HG02759 (cell line): ENCODE results near the gene PIGU.

Experiments
- ATAC-seq: cut with Tn5 transposase; IDR thresholded peaks from one replicate; pipeline ENCODE4 v1.9.1; 2021; ENCODE audit warnings: mild to moderate bottlenecking, moderate library complexity; ENCODE audit not compliant: unreplicated experiment

PIGU gene

DNA sequence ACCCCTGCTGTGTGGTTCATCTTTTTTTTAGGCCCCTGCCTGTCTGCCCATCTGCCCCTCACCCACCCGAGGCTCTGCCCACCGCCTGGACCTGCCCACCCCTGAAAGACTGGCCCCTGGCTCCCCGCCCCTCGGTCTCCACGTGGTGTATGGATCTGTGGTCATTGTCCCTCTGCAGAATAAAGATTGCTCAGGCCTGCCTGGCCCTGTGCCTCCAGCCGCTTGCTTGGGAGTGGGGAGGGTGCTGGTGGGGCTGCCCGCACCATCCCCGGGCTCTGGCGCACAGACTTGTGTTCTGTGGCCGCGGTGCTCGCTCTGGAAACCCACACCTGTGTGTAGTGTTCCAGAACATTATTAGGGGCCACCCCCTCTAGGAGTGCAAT, 116.8 kb downstream of the PIGU start:
- no peak for ATAC-seq

DNA sequence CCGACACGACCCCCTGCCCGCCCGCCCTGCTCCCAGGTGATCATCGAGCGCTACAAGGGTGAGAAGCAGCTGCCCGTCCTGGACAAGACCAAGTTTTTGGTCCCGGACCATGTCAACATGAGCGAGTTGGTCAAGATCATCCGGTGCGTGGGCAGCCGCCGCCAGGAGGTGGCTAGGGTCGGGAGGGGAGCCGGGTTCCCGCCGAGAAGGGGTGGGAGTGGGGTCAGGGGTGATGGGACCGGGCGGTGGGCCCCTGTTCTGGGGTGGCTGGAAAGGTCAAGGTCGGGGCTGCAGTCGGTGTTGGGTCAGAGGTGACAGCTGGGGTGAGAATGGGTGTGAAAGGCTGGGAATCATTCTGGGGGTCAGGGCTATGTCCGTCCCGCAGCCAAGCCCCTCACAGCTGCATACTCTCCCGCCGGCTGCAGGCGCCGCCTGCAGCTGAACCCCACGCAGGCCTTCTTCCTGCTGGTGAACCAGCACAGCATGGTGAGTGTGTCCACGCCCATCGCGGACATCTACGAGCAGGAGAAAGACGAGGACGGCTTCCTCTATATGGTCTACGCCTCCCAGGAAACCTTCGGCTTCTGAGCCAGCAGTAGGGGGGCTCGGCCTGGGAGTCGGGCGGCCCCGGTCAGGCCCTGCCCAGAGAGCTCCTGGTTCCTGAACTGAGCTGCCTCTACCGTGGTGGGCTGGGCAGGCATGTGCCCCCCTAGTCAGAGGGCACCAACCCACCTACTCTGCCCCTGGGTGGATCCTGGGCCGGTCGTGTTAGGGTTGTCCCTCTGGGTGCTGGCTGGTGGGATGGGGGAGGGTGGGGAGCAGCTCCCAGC, 117.4 kb downstream of the PIGU start:
- ATAC-seq: no peak

DNA sequence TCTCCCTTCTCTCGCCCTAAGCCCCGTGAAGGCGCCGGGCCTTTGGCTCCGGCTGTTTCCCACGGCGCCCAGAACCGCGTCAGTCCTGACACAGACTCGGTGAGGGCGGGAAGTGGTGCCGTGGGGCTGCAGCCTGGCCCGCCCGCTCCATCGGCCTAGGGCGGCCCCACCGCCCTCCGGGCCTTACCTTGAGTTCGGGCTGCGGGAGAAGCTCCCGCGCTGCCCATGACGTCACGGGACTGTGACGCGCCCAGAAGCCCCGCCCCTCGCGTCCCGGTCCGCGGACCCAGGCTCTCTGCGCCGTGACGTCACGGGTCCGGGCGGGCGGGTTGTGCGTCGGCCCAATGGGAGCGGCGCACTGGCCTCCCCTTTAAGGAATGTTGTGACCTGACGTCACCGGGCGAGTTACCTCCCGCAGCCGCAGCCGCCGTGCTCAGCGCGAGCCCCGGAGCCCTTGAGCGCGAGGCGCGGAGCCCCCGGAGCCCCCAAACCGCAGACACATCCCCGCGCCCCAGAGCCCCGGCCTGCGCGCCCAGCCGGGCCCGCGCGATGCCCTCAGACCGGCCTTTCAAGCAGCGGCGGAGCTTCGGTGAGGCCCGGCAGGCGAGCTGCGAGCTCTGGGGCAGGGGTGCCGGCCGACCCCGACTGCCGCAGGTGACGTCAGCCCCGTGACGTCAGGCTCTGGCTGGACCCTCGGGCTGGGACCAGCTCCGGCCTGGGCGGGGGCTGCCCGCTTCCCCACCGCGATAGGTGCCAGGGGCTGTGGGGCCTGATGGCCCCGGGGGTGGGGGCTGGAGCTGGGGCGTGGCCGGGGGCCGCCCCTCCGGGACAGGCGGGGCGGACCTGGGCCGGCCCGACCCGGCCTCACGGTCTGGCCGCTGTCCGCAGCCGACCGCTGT, 118.3 kb downstream of the PIGU start, which contains the start of gene MAP1LC3A:
Gene MAP1LC3A (plus strand): TSS at position 399 of the 899 bp plus-strand sequence. CDS start 151 bp downstream, at position 550.
- ATAC-seq: peak; percentile 74

DNA sequence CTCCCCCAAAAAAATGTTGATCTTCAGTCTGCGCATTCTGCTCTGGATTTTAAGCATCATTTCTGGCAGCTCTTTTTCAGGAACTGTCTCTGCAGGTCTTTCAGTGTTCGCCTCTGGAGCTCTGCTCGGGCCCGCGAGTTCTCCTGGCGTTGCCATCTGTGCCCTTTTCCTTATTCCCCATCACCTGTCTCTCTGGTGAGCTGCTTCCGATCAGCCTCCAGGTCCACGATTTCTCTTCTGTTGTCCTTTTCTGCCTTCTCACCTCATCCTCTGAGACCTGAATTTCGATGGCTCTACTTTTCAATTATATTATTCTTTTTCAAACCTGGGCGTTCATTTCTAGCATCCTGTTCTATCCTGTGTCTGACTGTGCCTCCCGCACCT, 119.0 kb downstream of the PIGU start:
- no peak for ATAC-seq

DNA sequence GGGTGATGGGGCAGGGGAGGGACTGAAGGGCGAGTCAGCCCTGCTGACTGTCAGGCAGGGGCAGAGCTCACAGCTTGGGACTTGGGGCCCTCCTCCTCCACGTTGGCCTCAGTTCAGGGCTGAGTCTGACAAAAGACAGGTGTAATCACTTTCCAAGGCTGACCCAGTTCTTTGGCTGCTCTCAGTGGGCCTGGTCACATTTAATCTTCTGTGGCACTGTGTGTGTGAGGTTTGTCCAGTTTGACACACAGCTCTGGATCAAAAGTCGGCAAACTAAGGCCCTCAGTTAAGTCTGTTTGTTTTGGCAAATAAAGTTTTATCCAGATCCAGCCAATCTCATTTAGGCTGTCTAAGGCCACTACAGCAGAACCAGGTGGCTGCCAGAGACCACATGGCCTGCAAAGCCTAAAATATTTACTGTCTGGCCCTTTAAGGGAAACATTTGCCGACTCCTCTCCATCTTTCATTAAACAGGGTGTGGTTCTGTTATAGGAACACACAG, 123.5 kb downstream of the PIGU start:
- ATAC-seq: no peak

DNA sequence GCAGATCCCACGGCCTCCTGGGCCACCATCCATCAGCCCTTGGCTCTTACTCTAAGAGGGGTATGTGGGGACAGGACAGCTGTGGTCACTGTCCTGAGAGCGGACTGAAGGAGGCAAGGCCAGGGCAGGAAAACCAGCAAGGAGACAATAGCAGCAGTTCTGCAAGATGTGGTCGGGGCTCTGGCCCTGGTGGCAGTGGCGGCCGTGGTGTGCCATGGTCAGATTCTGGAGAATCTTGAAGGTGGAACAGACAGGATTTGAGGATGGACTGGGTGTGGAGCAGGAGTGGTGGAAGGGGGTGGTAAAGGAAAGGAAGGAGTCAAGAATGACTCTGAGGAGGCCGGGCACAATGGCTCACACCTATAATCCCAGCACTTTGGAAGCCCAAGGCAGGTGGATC, 124.3 kb downstream of the PIGU start:
- no peak for ATAC-seq

DNA sequence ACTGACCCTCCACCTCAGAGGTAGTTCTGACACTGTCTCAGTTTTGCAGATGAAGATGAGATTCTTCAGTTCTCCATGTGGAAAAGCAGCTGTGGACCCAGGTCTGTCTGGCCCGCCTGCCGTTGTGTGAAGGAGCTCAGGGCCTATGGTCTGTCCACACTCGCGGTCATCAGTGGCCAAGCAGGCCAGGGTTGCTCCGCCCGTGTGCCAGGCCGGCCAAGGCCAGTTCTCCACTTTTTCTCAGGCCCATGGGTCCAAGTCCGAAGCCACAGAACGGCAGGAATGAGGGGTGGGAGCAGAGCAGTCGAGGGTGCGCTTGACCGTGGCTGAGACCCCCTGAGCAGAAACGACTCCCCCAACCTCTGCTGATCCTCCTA, 127.0 kb downstream of the PIGU start:
- no peak for ATAC-seq

DNA sequence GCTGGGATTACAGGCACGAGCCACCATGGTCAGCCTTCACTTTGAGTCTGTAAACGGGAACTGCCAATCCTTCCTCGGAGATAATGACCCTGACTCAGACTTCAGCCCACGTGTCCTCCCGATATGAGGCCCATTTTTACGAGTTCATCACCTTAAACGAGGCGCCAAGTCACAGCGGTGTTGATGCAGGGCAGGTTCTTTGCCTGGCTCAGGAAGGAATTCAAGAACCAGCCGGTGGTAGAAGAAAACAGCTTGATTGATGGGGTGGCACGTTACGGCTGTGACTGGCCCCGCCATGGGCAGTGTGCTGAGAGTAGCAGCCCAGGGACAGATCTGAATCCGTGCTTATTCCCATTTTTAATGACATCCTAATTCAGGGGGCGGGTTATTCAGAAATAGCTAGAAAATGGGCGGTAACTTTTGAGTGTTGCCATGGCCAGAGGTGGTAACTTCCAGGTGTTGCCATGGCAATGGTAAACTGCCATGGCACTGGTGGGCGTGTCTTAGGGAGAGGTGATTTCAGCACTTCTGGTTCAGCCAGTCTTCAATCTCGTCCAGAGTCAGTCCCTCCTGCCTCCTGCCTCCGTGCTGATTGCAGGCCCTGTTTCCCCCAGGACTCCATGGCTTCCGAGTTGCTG, 127.5 kb downstream of the PIGU start:
- no peak for ATAC-seq

DNA sequence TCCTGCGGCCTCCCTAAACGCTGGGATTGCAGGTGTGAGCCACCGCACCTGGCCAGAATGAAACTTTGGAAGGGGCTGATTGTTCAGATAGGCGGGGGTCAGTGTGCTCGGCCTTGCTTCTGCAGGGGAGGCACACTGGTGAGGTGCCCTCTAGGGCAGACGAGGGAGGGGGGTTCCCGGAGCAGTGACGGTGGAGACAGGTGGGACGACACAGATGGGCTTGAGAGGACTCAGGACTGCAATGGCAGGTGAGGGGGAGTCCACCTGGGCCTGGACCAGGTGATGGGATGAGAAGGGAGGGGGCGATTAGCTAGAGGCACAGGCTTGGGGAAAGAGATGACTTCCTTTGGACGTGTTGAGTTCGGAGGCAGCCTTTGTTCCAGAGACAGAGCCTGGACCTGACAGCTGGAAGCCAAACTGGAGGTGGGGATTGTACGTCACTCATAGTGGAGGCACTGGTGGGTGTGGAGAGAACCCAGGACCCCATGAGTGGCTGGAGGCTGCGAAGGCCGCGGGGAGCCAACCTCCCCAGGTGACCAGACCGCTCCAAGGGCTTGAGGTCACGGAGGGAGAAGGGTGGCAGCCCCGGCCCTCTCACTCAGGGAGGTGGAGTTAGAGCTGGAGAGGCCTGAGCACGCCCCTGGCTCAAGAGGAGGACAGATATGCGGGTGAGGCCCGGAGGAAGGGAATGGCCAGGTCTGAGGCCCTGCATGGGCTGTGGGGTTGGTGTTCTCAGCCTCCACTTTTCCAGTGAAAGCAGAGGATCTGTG, 128.9 kb downstream of the PIGU start:
- ATAC-seq: no peak

DNA sequence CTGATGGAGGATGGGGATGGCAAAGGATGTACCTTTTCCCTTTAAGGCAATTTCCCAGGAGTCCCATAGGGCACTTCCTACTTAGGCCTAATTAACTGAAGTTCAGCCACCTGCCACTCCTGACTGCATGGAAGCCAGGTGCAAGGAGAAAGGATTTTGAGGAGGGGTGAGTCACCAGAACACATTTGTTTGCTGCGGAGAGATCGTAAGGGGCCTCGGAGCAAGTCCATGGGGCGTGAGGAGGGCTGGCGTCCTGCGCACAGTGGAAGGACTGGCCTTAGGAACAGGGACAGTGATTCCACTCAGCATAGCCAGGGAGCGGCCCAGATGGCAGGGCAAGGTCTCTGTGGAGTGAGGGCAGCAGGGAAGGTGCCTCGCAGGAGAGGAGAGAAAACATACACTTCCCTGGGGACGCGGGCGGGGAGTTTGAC, 130.1 kb downstream of the PIGU start:
- ATAC-seq: no peak

DNA sequence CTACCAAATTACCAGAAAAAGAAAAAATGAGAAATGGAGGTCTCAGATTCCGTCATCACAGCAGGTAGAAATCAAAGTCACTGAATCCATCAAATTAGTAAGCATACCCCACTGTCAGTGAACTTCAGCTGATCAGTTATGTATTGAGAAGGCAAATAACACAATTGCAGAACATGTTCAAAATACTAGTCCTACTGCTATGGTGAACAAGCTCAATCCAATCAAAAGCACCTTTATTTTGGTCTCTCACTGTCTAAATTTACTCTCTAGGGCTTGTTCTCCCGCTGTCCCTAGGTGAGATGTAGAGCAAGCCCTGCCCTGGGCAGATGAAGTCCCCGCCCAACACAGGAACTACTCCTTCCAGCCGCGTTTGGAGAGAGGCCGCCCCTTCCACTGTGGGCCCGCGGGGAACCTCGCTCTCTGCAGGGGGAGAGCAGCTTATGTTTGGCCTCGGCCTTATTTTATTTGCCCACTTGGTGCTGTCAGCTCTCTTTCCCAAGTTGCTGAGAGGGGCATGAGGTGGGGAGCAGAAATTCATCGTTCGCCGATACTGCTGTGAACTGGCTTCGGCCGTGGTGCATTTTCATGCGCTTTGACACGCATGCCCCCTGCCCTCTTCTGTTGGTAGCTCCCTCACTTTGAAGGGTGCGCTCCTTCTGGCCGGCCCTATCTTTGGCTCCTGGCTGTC, 132.6 kb downstream of the PIGU start:
- ATAC-seq: no peak

DNA sequence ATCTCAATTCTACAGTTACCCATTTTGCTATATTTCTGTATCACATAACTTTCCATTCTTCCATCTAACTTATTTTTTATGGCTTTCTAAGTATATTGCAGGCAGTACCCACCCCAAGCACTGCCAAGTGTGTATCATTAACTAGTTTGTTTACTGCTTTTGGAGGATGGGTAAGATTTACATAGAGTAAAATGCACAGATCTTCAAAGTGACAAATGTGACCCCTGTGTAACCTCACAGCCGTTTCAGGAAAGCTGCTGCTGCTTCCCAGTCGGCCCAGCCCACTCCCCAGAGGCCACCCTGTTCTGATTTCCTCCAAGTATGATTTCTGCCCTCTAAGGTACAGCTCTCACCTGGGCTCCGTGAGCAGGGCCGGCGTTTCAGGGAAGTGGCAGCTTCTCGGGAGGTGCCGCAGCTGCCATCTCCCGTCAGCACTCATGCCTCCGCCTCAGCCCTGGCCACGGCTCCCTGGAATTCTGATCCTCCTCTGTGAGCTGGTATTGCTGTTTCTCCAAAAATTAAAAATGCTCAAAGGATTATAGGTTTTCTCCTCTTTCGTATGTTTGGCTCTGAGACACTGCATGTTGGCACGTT, 133.3 kb downstream of the PIGU start:
- no peak for ATAC-seq

DNA sequence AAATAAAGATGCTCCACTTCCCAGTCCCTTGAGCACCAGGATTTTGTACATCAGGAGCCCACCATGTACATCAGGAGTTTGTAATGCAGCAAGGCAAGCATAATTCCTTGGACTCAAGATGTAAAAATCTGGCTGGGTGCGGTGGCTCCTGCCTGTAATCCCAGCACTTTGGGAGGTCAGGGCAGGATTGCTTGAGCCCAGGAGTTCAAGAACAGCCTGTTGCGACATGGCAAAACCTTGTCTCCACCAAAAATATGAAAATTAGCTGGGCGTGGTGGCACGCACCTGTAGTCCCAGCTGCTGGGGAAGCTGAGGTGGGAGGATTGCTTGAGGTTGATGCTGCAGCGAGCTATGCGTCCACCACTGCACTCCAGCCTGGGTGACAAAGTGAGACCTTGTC, 134.5 kb downstream of the PIGU start:
- no peak for ATAC-seq

DNA sequence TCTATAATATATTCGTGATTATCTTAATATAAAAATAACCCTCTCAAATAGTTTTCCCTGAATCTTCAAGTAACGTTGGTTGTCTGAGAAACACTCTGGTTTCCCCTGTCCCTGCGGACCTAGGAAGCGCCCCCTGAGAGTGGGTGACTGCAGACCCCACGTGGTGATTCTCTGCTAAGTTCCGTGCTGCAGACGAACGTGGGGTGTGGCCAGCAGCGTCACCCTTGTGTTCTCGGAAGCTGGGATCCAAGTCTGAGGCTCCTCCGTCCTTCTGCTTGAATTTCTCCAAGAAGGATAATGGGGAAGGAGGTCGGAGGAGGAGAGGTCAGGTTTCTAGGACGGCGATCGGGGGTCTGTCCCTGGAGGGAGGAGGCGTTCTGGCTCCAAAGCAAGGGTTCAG, 135.0 kb downstream of the PIGU start:
- no peak for ATAC-seq

DNA sequence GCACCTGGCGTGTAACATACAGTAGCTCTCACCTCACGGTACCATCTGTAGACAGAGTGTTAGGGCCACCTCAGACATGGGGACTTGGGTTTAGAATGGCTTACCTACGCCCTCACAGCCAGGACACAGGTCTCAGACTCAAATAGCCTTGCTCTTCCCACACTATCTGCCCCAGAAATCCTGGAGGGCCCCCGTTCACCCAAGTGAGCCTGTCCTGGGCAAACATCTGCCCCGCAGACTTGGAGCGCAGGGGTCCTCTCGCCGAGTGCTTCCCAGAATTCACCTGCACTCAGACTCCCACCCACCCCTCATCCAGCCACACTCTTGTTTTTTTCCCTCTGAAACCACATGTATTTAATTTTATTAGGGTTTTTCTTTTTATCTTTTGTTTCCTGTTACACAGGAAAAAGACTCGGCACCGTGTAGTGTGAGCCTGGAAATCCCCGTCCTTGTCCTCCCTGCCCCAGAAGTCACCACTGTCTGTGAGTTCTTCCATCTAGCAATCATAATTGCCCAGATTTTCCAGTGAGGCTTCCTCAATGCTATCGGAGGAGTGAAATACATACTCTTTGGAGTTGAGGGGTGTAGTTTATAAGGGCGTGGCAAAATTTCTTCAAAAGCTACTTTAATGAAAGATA, 135.5 kb downstream of the PIGU start:
- ATAC-seq: no peak

DNA sequence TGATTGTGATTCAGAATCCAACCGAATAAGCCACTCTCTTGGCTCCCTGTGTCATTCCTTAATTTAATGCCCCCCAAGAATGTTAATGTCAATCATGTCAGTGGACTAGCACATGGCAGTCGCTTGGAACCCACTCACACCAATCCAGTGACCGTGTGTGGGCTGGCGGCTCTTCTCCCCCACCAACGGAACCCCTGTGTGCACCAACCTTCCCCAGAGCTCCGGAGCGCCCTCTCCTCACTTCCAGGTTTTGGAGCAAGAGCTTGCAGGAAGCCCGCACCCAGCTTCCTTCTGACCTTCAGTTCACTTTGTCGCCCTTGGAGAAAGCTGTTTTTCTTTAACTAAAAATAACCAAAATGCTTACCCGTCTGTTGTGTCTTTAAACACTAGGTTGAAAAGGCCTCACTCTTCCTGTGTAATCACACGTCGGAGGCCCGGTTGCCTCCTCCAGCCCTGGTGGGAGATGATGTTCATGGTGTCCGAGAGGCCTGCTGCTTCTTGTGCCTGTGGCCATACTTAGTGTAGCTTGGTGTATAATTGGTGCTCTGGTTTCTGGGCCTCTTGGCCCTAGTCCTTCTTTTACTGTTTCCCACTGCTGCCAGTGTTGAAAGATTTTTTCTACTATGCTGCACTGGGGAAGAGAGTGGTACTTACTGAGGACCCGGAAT, 136.2 kb downstream of the PIGU start:
- no peak for ATAC-seq

DNA sequence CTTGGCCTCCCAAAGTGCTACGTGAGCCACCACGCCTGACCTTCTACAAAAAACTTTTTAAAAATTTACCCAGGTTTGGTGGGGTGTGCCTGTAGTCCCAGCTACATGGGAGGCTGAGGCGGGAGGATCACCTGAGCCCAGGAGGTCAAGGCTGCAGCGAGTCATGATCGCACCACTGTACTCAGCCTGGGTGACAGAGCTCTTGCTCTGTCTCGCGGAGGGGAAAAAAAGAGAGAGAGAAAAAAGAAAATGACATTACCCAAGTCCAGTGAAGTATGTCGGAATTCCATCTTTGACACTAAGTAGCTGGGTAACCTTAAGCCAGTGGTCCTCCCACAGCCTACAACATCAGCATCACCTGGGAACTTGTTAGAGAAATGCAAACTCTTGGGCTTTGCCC, 137.1 kb downstream of the PIGU start:
- ATAC-seq: no peak

DNA sequence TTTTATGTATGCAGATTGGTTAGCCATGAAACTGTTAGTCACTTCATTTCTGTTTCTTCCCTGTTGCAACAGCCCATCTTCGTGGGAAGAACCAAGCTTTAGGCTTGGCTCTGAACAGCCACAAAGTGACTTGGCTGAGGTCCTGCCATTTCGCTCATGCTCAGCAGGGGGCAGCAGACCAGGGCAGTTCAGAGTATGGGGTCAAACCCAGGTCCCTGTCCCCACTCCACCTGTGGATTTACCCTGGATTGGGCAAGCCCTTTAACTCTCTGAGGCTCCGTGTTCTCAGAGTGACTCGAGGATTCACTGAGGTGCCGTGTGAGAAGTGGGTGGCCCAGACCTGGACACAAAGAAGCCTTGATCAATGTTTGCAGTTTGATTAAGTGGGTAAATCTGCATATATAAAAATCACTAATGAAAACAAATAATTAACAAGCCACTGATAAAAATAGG, 138.2 kb downstream of the PIGU start:
- no peak for ATAC-seq
